ENCODE data around the gene IER3.
A peak's percentile ranks its signal among the peaks of the same experiment; 100 is the strongest.

GRCh38 chr6:30742316-30743098 is 1.8 kb downstream of the IER3 start, which contains the start of gene FLOT1:
- TF ChIP-seq CTCF (IDR thresholded peaks at IDR 0.05) (no peak), POLR2A (IDR thresholded peaks at IDR 0.05) (peak in 1 of 2 donors; percentile 61), POLR2AphosphoS5 (IDR thresholded peaks at IDR 0.05; ENCODE audit: insufficient read depth in 1 of 2, low read depth in 1 of 2) (peak; percentile 72 to 95)
